ENCODE results near the gene COL23A1.
"Not testable (repeated sequence)": the region's sequence is repeated elsewhere in the genome, so short reads cannot be mapped to it uniquely, and the experiment has no call there.

Gene COL23A1

DNA sequence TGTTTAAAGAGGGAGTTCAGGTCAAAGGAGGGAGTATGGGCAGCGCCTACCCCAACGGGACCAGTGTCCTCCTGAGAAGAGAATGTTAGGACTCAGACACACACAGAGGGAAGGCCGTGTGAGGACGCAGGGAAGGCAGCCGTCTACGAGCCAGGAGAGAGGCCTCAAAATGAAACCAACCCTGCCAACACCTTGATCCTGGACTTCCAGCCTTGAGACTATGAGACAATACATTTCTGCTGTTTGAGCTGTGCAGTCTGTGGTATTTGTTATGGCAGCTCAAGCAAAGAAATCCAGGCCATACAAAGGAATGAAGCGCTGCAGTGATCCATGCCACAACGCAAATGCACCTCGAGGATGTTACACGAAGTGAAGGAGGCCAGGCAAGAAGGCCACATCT, 97.9 kb downstream of the COL23A1 start:
- Mint-ChIP-seq H3K4me3 (no peak overlapping the region), H3K27me3 (peaks cover 51% of the 10 kb centered on the region), H3K36me3 (no peaks in the 10 kb centered on the region), H3K9me3 (peaks cover 7% of the 10 kb centered on the region), H3K4me1 (no peaks in the 10 kb centered on the region), H3K27ac (no peak overlapping the region)
- no peak for ATAC-seq

DNA sequence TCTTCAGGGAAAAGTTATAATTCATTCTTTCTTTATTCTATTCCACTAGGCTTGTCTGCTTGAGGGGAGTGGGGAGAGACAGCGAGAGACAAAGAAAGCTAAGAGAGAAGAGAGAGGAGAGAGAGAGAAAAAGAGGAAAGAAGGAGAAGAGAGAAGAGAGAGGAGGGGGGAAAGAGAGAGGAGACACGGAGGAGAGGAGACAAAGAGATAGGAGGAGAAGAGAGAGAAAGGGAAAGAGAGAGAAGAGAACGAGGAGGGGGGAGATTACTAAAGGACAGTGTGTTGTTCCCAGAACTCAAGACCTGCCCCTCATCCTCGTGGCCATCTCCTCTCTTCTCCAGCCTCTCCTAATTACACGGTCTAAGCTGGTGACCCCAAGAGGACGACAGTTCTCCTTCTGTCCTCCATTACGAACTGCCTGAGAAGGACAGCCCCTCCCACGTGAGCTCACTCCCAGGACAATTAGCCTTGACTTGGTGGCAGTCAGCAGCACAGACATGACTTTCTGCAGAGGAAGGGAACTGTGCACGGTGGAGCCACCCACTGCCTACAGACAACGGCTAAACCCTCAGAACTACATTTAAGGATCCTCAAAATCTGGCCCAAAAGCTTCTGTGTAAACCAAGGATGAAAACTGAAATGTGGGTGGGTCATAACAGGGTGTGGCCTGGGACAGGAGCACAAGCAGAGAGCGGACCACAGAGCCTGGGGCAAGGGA, 99.1 kb downstream of the COL23A1 start:
- no peaks in the 10 kb centered on the region for H3K36me3 Mint-ChIP-seq
- no peak overlapping the region for H3K27ac Mint-ChIP-seq
- H3K9me3 Mint-ChIP-seq: peaks cover 7% of the 10 kb centered on the region
- H3K27me3 Mint-ChIP-seq: peaks cover 53% of the 10 kb centered on the region
- H3K4me3 Mint-ChIP-seq: no peak overlapping the region
- ATAC-seq: no peak
- no peaks in the 10 kb centered on the region for H3K4me1 Mint-ChIP-seq

DNA sequence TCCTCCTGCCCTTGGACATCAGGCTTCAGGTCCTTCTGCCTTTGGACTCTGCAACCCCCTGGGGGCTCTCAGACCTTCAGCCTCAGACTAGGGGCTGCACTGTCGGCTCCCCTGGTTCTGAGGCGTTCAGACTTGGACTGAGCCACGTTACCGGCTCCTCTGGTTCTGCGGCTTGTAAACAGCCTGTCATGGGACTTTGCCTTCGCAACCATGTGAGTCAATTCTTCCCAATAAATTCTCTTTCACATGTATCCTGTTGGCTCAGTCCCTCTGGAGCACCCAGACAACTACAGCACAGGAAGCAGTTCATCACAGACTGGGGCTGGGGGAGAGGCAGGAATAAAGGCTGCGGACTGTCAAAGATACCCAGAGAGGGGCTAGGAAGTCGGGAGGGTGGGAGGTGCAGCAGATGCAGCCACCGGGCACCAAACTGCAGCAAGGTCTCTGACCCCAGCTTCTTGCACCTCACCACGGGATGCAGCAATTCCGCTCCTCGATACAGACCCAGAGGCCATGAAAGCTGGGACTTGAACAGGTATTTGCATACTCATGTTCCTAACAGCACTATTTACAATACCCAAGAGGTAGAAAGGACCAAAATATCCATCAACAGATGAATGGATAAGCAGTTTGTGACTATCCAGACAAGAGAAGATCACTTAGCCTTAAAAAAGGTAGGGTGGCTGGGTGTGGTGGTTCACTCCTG, 100.8 kb downstream of the COL23A1 start:
- H3K4me3 Mint-ChIP-seq: no peak overlapping the region
- peaks cover 54% of the 10 kb centered on the region for H3K27me3 Mint-ChIP-seq
- no peaks in the 10 kb centered on the region for H3K36me3 Mint-ChIP-seq
- H3K4me1 Mint-ChIP-seq: no peaks in the 10 kb centered on the region
- no peak overlapping the region for H3K27ac Mint-ChIP-seq
- H3K9me3 Mint-ChIP-seq: peaks cover 7% of the 10 kb centered on the region
- no peak for ATAC-seq

DNA sequence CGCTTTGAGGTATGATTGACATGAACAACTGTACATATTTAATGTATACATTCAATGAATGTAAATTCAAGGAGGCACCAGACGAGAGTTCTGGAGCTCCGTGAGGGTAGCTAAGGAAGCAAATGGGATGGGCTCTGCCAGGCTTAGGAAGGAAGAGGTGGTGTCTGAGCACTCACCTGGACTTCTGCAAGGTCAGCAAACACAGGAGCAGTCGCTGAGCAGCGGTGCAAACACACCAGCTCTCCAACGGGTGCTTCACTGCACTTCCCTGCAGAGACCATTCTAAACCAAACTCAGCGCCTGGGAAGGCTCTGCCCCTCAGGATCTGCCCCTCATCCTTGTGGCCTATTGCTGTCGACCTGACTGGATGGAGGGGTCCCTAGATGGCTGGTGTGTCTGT, 101.5 kb downstream of the COL23A1 start:
- Mint-ChIP-seq H3K4me1 (no peaks in the 10 kb centered on the region), H3K27ac (no peak overlapping the region), H3K27me3 (peaks cover 47% of the 10 kb centered on the region), H3K36me3 (no peaks in the 10 kb centered on the region), H3K9me3 (peaks cover 7% of the 10 kb centered on the region), H3K4me3 (no peak overlapping the region)
- ATAC-seq: no peak

DNA sequence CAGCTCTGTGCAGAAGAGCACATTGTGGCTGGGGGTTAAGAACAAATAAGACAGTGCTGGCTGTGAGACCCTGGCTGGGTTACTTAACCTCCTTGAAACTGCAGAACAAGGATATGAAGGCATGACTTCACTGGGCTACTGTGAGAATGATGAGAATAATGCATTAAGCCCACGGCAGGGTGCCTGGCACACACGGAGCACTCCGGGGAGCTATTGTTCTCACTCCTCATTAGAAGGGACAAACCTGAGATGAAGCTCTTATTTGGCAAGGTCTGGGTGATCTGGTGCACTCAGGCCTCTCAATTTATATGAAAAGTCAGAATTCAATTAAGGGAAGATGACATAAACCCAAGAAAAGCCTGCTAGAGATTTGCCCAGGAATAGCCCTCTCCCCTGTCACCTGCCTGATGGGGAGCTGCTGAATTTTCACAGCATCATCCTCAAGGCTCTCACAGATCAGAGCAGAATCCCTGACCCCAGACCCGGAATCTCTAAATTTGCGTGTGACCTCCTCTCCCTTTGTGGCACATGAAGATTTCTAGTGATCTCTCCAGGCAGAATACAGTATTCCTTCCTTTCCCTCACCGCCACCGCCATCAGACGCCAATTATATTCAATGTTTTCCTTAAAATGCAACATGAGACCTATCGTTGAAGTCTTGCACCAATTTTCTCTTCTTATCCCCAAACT, 102.1 kb downstream of the COL23A1 start:
- no peaks in the 10 kb centered on the region for H3K36me3 Mint-ChIP-seq
- no peak overlapping the region for H3K4me3 Mint-ChIP-seq
- H3K27me3 Mint-ChIP-seq: peaks cover 42% of the 10 kb centered on the region
- ATAC-seq: no peak
- no peaks in the 10 kb centered on the region for H3K4me1 Mint-ChIP-seq
- H3K9me3 Mint-ChIP-seq: peaks cover 7% of the 10 kb centered on the region
- no peak overlapping the region for H3K27ac Mint-ChIP-seq

DNA sequence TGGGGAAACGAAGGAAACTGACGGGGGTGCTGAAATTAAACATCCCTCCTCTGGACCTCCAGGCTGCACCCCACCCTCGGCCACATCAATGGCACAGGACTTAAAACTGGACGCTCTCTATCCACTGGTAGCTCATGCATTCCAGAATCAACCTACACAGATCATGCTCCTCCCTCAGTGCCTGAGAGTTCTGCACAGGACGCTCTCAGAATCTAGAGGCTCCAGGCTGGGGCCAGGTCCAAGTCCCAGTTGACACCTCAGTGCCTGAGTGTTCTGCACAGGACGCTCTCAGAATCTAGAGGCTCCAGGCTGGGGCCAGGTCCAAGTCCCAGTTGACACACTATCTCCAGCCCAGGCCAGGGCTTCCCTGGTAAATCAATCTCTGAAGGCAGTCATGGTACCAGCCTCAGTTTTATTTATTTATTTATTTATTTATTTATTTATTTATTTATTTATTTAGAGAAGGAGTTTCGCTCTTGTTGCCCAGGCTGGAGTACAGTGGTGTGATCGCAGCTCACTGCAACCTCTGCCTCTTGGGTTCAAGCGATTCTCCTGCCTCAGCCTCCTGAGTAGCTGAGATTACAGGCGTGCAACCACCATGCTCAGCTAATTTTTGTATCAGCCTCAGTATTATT, 103.2 kb downstream of the COL23A1 start:
- H3K27ac Mint-ChIP-seq, H3K4me3 Mint-ChIP-seq, H3K9me3 Mint-ChIP-seq, ATAC-seq, H3K36me3 Mint-ChIP-seq, H3K4me1 Mint-ChIP-seq: not testable (repeated sequence)
- peaks cover 42% of the 10 kb centered on the region for H3K27me3 Mint-ChIP-seq

DNA sequence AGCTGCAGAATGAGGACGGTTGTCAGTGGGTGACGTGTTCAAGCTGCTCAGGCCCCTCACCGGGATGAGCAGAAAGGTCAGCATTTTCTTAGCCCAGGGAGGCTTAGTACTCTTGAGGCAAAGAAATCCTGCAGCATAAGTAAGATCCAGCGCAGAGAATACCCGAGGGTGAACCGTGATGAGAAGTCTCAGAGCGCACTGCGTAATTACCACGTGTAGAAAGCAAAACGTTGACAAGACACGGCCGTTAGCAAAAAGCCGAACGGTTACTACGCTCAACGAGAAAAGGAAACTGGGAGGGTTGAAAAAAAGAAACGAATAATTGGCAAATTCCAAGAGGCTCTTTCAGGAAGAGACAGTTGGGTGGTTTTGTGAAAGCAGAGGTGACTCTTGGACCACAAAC, 104.0 kb downstream of the COL23A1 start:
- no peaks in the 10 kb centered on the region for H3K4me1 Mint-ChIP-seq
- H3K36me3 Mint-ChIP-seq: no peaks in the 10 kb centered on the region
- peaks cover 41% of the 10 kb centered on the region for H3K27me3 Mint-ChIP-seq
- H3K4me3 Mint-ChIP-seq: no peak overlapping the region
- H3K27ac Mint-ChIP-seq: no peak overlapping the region
- no peak for ATAC-seq
- H3K9me3 Mint-ChIP-seq: peaks cover 4% of the 10 kb centered on the region

DNA sequence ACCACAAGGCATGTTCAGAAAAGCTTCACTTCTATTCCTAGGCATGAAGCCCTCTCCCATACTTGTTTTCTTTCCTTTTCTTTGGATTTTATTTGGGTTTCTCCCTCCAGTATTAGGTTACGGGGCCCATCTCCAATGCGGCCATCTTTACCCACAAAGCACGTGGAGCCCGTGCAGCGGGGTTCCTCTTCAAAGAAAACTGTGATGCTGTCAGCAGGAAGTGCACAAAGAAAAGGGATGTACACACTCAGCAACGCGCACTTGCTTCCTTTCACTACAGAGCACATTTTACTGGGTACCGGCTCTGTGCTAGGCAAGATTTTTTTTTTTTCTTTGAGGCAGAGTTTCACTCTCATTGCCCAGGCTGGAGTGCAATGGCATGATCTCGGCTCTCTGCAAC, 106.6 kb downstream of the COL23A1 start:
- Mint-ChIP-seq H3K4me1 (no peaks in the 10 kb centered on the region), H3K4me3 (no peak overlapping the region), H3K36me3 (no peaks in the 10 kb centered on the region), H3K27ac (no peak overlapping the region), H3K27me3 (peaks cover 32% of the 10 kb centered on the region), H3K9me3 (no peaks in the 10 kb centered on the region)
- ATAC-seq: peak; percentile 64

- H3K36me3 Mint-ChIP-seq: no peaks in the 10 kb centered on the region
- no peak overlapping the region for H3K27ac Mint-ChIP-seq
- H3K4me3 Mint-ChIP-seq: no peak overlapping the region
- no peaks in the 10 kb centered on the region for H3K4me1 Mint-ChIP-seq
- no peaks in the 10 kb centered on the region for H3K9me3 Mint-ChIP-seq
- H3K27me3 Mint-ChIP-seq: peaks cover 57% of the 10 kb centered on the region
- ATAC-seq: no peak
These were observed 110.9 kb downstream of the COL23A1 start for GRCh38 chr5:178479261-178479660.

DNA sequence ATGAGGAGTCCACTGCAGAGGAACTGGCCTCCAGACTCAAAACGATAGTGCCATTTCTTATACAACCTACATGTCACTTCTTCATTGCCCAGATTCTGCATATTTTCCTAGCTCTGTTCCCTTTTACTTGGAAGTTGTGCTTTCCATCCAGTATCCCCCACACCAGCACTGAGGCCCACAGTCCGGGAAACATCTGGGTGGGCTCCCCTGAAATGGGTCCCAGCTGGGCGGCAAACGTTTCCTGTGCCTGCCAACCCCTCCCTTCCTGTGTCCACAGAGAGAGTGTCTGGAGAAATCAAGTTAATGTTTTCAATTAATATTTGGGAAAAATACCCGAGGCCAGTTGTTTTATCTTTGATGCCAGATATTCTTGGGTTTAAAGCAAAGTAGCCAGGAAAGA, 111.8 kb downstream of the COL23A1 start:
- ATAC-seq: no peak
- H3K27me3 Mint-ChIP-seq: peaks cover 57% of the 10 kb centered on the region
- no peaks in the 10 kb centered on the region for H3K36me3 Mint-ChIP-seq
- H3K4me1 Mint-ChIP-seq: no peaks in the 10 kb centered on the region
- H3K9me3 Mint-ChIP-seq: no peaks in the 10 kb centered on the region
- H3K27ac Mint-ChIP-seq: no peak overlapping the region
- H3K4me3 Mint-ChIP-seq: no peak overlapping the region

DNA sequence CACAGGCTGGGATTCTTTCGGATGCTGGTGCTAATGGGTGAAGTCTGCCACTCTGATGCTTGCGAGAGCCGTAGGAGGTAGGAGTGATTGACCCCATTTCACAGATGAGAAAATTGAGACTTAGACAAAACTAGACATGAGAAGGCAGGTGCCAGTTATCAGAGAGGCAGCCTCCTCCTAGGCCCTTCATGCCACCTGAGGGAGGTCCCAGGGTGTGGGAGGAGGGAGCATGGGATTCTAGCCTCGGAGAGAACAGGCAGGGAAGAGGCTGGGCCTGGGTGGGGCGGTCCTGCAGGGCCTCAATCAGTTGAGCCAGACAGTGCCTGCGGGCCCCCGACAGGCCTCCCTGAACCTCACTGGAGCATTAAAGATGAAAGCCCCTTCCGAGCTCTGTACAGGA, 112.4 kb downstream of the COL23A1 start:
- no peaks in the 10 kb centered on the region for H3K9me3 Mint-ChIP-seq
- H3K36me3 Mint-ChIP-seq: no peaks in the 10 kb centered on the region
- H3K27ac Mint-ChIP-seq: no peak overlapping the region
- no peaks in the 10 kb centered on the region for H3K4me1 Mint-ChIP-seq
- H3K4me3 Mint-ChIP-seq: no peak overlapping the region
- no peak for ATAC-seq
- H3K27me3 Mint-ChIP-seq: peaks cover 57% of the 10 kb centered on the region

DNA sequence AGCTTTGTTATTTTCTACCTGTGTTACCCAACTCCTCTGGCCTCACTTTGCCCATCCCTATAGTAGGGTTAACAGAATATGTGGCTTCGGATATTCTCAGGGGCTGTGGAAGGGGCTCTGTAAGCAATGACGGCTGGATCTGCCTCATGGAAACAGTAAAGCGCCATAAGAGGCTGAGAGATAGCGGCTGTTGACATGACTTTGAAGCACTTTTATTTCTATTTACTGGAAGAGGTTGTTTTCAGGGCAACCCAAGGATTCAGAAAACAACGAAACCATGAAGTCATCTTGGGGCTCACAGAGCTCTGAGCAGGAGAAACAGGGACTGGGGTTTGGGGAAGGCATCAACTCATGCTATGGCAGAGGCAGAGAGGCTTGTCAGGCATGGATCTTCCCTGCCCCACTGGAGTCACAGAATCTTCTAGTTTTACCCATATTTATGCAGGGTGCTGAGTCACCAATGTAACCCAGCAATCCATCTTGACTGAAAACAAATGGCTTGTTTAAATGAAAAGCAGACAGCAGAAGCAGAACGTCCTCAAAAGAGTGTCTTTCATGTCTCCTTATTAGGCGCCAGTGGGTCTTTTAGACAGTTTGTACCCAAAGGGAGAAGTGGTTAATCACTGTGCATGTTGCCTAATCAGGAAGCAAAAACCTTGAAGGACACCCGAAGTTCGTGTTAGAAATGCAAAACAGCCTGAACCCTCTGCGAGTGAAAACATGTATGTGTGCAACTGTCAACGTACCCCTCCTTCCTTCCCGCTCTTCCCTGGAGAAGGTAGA, 113.0 kb downstream of the COL23A1 start:
- Mint-ChIP-seq H3K36me3 (no peaks in the 10 kb centered on the region), H3K27me3 (peaks cover 57% of the 10 kb centered on the region), H3K27ac (no peak overlapping the region), H3K9me3 (no peaks in the 10 kb centered on the region), H3K4me1 (no peaks in the 10 kb centered on the region), H3K4me3 (no peak overlapping the region)
- ATAC-seq: no peak

DNA sequence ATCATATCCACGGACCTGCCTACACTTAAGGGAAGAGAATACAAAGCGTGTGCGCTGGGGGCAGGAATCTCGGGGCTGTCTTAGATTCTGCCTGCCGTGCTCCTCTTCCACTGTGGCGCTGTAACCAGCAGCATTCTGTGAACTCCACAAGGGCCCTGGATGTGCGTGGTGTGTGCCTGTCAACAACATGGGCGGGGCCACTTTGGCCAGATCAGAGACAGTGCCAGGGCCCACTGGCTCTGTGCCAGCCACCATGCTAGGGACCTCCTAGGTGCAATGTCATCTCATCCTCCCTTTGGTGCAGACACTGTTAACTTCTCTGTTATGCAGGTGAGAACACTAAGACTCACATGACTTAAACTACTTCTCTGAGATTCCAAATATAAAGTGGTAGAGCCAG, 113.7 kb downstream of the COL23A1 start:
- H3K4me3 Mint-ChIP-seq: no peak overlapping the region
- ATAC-seq: no peak
- no peaks in the 10 kb centered on the region for H3K9me3 Mint-ChIP-seq
- no peaks in the 10 kb centered on the region for H3K36me3 Mint-ChIP-seq
- no peak overlapping the region for H3K27ac Mint-ChIP-seq
- H3K27me3 Mint-ChIP-seq: peaks cover 57% of the 10 kb centered on the region
- H3K4me1 Mint-ChIP-seq: no peaks in the 10 kb centered on the region

DNA sequence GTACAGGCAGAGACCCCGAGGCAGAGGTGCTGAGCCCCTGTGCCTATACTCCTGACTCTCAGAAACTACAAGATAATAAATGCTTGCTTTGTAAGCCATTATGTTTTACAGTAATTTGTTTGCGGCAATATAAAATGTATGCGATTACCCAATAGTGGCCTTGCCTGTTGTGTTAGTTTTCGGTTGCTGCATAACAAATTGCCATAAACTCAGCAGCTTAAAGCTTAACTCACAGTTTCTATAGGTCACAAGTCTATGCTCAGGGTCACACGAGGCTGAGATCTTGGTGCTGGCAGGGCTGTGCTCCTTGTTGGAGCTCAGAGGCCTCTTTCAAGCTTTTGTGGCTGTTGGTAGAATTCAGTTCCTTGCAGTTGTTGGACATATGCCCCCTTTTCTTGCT, 114.8 kb downstream of the COL23A1 start:
- H3K4me1 Mint-ChIP-seq: no peaks in the 10 kb centered on the region

More for the DNA sequence above, 114.8 kb downstream of the COL23A1 start:
- H3K9me3 Mint-ChIP-seq: no peaks in the 10 kb centered on the region
- H3K36me3 Mint-ChIP-seq: no peaks in the 10 kb centered on the region
- no peak overlapping the region for H3K4me3 Mint-ChIP-seq
- no peak overlapping the region for H3K27ac Mint-ChIP-seq
- peaks cover 57% of the 10 kb centered on the region for H3K27me3 Mint-ChIP-seq
- no peak for ATAC-seq

Data from stimulated activated memory B cell treated with anti-CD40 and anti-IgM and Interleukin-4, amounts not matched to agents 10 μg/mL and 1 μg/mL and 100 μg/mL, for 72 hours (primary cell).